22Rv1 (cell line): ENCODE measurements around the gene ZDHHC6.
"Not testable (repeated sequence)": the region's sequence is repeated elsewhere in the genome, so short reads cannot be mapped to it uniquely, and the experiment has no call there.

Experiments used
- H3K27ac ChIP-seq: fragments of 450-650 bp; 2 replicates; pipeline ENCODE4 v1.5.1; 2017
- CTCF ChIP-seq: fragments of 450-650 bp; IDR thresholded peaks from 2 replicates; pipeline ENCODE4 v1.5.1; 2017; ENCODE audit warnings: mild to moderate bottlenecking
- ZFX ChIP-seq: fragments of 450-650 bp; IDR thresholded peaks from 2 replicates; pipeline ENCODE4 v1.6.1; 2017; ENCODE audit warnings: antibody characterized with exemption, borderline replicate concordance

The ZDHHC6 gene

GRCh38 chr10:112424651-112425050 is 22.1 kb downstream of the ZDHHC6 start:
- TF ChIP-seq ZFX (no peak), CTCF (no peak)
- H3K27ac ChIP-seq = no peak overlapping the region

GRCh38 chr10:112421731-112422130 is 25.0 kb downstream of the ZDHHC6 start:
- H3K27ac ChIP-seq = no peak overlapping the region
- no peak for TF ChIP-seq ZFX
- no peak for TF ChIP-seq CTCF

- TF ChIP-seq ZFX (no peak), CTCF (no peak)
- H3K27ac ChIP-seq = no peak overlapping the region
Measured at GRCh38 chr10:112412696-112413095, 34.0 kb downstream of the ZDHHC6 start.

GRCh38 chr10:112409755-112410154 is 37.0 kb downstream of the ZDHHC6 start:
- TF ChIP-seq CTCF = no peak
- no peak for TF ChIP-seq ZFX
- no peak overlapping the region for H3K27ac ChIP-seq

- TF ChIP-seq CTCF (no peak), ZFX (no peak)
- H3K27ac ChIP-seq = no peak overlapping the region
Measured at GRCh38 chr10:112409299-112409698, 37.4 kb downstream of the ZDHHC6 start.

- no peak overlapping the region for H3K27ac ChIP-seq
- TF ChIP-seq ZFX = no peak
- TF ChIP-seq CTCF = no peak
Measured at GRCh38 chr10:112407696-112408095, 39.0 kb downstream of the ZDHHC6 start.

- H3K27ac ChIP-seq = not testable (repeated sequence)
Measured at GRCh38 chr10:112406806-112407205, 39.9 kb downstream of the ZDHHC6 start.

GRCh38 chr10:112404617-112405016 is 42.1 kb downstream of the ZDHHC6 start:
- no peak overlapping the region for H3K27ac ChIP-seq
- no peak for TF ChIP-seq ZFX
- no peak for TF ChIP-seq CTCF
